GM19395 (cell line): ENCODE measurements around the gene CCDC27.
"Not testable (repeated sequence)": the region's sequence is repeated elsewhere in the genome, so short reads cannot be mapped to it uniquely, and the experiment has no call there.

ENCODE experiments used
- ATAC-seq: cut with Tn5 transposase; IDR thresholded peaks from one replicate; pipeline ENCODE4 v1.9.1; 2021; ENCODE audit warnings: mild to moderate bottlenecking, moderate library complexity; ENCODE audit not compliant: unreplicated experiment

Gene CCDC27

DNA sequence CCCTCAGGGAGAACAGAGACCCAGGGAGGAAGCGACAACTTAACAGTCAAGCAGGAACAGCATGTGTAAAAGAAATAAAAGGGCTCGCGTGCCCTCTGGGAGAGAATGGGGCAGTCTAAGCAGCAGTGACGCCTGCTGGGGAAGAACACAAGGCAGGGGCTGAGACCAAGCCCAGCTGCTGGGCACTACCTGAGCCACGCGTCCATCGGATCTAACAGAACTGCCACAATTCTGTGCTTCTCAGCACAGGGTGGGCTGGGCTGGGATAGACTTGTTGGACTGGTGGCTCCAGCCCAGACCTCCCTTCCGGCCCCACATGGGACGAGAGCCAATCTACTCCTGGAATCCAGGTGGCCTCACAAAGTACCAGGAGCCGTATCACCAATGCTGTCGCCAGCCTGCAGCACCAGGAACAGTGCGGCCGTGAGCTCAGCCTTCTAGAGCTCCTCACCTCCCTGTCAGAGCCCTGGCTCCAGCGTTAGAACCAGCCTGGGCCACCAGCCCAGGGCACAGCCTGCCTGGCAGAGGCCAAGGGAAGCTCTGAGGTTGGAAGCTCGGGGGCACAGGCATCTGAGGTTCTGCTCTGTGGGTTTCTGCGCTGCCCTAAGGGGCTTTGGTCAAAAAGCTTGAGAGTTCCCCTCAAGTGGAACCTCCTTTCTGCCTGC lies 36.6 kb downstream of the CCDC27 start:
- ATAC-seq: no peak

DNA sequence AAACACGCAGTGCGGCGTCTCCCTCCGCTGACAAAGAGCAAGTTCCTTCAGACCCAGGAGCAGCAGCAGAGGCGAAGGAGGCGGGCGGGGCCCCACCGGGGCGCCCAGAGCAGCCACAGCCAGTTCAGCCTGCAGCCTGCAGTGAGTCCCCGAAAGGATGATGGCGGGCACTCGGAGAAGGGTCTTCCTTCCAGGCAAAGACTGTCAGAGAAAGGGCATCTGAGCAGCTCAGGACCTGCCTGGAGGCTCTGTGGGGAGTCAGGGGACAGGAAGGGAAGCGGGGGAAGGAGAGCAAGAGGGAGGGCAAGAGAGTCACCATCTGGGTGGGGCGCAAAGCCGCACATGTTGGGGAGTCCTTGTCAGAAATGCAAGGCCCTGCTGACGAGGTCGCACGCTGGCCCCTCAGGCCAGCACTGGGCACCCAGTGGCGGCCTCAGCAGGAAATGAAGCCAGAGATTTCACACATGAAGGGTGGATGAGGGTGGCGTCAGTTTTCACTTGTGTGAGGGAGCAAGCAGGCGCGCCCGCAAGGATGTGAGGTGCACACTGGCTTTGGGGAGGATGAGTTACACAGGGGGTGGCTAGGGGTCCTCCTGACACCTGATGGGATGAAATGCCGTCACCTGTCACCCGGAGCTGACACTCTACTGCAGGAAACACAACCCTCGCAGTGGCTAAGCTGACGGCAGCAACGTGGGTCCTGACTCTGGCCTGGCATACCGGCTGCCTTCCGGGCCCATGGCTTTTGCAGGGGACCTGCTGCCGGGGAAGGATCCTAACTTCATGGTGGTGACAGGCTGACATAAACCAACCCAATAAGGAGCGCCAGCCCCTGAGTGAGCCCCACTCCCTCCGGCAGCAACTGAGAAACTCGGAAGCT lies 37.4 kb downstream of the CCDC27 start:
- ATAC-seq: no peak

GRCh38 chr1:3790500-3790923 lies 38.3 kb downstream of the CCDC27 start:
- ATAC-seq: no peak

DNA sequence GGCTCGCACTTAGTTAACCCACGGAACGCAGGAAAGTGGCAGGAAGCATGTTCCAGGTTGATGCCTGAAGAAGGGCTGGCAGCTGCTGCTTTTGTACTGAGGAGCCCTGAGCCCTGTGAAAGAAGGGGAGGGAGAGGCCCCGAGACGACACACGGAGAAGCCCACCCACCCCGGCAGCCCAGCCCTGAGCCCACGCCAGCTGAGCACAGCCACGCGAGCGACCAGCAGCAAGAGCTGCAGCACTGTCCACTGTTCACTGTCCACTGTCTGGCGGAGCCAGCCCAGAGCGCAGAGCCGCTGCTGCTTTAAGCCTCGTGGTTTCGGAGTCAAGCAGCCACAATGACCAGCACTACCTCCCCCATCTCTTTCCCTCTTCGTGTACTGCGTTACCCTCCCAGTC lies 38.7 kb downstream of the CCDC27 start:
- no peak for ATAC-seq

GRCh38 chr1:3795453-3796214 lies 43.4 kb downstream of the CCDC27 start:
- ATAC-seq: peak; percentile 29

- peak; percentile 95 for ATAC-seq
Measured at GRCh38 chr1:3796215-3797061, 44.2 kb downstream of the CCDC27 start, which contains the start of gene LRRC47. Gene LRRC47, minus strand, starts transcription at chr1:3796498. Its CDS starts 22 bp downstream, at chr1:3796476.

DNA sequence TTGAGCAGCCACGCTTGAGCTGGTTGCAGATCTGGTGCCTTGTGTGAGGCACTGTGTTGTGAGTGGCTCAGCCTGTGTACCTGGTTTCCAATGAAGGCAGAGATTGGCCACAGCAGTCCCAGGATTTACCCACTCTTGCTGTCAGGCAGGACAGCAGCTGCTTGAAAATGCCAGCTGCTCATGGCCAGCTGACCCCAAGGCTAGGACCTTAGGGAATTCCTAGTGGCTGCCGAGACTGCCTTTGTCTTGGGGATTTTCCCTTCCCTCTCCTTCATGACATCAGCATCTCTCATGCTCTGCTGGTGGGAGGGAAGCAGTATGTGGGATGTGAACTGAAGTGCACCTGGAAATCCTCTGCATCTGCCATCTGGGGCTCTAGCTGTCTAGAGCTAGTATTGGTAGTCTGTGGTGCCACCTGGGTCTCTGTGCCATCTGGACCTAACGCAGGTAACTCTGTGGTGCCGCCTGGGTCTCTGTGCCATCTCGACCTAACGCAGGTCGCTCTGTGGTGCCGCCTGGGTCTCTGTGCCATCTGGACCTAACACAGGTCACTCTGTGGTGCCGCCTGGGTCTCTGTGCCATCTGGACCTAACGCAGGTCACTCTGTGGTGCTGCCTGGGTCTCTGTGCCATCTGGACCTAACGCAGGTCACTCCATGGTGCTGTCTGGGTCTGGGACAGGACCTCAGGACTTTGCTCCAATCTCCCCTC lies 47.9 kb downstream of the CCDC27 start:
- ATAC-seq: no peak

GRCh38 chr1:3800795-3801194 lies 48.5 kb downstream of the CCDC27 start:
- not testable (repeated sequence) for ATAC-seq

DNA sequence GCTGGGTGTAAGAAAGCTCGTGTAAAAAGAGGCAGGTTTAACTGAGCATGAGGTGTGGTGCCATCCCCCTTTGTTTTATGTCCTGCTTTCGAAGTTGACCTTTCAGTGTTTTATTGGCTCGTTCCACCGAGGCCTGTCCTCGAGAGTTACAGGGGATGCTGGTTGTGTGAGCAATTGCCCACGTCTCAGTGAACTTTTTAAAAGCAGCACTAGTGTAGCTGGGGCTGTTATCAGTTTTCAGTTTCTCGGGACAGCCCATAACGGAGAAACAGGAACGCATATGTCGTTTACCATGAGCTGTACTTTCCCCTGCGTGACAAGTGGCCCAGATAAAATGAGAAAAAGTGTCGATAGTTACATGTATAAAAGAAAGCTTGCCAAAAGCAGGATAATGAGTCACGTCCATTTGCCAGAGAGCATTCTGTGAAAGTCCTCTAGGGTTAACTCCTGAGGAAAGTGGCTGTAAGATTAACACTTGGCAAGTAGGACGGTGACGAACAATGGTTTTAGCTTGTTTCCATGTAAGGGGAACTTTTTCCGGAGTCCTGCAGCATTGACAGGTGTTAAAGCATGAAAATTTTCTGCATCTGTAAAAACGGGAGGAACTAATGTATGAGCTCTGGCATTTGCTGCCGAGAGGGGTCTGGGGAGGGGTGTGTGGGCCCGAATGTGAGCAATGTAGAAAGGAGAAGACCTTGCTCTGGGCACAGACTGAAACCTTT lies 51.8 kb downstream of the CCDC27 start:
- no peak for ATAC-seq

- ATAC-seq: not testable (repeated sequence)
Measured at GRCh38 chr1:3804627-3804944, 52.3 kb downstream of the CCDC27 start.

DNA sequence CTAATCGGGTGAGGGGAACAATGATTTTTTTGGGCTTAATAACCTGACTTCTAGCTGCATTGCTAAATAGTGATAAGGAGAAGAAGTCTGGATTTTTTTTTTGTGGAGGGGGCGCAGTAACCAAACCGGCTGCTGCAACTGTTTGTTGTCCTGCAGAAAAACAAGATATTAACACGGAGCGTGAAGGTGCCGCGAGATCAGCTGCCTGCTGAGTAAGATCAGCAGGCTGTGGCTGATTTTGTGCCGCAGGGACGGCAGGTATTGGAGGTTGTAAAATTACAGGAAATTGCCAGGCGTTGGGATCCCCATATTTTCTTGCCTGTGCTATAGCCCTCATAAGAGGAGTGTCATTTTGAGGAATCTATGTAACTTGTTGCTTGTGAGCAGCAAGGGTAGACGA lies 52.8 kb downstream of the CCDC27 start:
- no peak for ATAC-seq

DNA sequence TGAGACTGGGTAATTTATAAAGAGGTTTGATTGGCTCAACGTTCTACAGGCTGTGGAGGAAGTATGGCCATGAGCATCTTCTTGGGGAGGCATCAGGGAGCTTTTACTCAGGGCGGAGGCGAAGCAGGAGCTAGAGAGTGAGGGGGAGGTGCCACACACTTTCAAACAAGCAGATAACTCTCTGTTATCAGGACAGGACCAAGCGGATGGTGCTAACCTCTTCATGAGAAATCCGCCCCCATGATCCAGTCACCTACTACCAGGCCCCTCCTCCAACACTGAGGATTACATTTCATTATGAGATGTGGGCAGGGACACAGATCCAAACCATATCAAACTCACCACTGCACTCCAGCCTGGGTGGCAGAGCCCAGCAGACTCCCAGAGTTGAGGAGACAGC lies 55.5 kb downstream of the CCDC27 start:
- no peak for ATAC-seq

DNA sequence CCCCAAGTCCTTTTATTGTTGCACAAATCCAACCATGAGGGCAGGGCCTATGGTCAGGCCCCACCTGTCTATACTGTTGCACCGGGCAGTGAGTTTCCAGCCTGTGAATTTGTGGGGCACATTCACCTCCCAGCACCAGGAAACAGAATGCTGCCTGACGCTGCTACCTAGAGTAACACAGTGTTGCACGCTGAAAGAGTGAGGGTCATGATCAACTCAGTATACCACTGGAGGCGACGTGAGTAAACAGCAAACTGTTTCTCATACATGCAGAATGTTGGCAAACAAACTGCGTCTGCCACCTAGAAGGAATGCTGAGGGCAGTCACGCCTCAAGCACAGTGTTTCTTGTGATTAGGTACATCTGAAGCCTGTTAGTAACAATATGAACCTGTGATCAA lies 57.4 kb downstream of the CCDC27 start:
- no peak for ATAC-seq

DNA sequence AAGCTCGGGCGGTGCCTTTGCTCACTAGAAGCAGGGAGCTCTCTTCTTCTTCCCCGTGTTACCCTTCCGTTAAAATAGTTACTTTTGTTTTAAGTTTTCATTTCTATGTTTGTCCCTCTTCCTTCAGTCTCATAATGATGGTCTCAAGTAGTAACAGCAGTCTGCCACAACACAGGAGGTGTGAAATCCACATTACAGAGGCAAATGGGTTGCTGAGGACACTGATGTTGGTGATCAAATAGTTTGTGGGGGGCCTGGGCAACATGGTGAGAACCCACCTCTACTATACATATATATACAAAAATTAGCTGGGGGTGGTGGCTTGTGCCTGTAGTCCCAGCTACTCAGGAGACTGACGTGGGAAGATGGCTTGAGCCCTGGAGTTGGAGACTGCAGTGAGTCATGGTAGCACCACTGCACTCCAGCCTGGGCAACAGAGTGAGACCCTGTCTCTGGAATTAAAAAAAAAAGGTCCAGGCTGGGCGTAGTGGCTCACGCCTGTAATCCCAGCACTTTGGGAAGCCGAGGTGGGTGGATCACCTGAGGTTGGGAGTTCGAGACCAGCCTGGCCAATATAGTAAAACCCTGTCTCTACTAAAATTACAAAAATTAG lies 58.0 kb downstream of the CCDC27 start:
- not testable (repeated sequence) for ATAC-seq

- ATAC-seq: no peak
Measured at GRCh38 chr1:3811595-3811911, 59.3 kb downstream of the CCDC27 start.

DNA sequence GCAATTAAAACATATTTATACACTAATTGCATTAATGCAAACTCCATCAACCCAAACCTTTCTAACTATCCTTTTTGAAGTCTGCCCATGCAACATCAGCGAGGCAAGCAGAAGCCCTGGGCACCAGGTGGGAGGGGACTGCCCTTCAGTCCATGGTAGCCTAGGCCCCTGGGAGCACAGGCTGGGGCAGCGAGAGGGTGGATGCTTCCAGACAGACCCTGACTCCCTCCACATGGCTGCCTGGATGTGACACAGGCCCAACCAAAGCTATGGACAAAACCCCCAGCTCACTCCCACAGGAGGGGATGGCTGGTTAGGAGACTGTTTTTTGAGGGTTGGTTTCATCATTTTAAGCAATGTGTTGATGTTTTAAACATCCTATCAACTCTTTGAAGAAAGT lies 61.8 kb downstream of the CCDC27 start:
- no peak for ATAC-seq

DNA sequence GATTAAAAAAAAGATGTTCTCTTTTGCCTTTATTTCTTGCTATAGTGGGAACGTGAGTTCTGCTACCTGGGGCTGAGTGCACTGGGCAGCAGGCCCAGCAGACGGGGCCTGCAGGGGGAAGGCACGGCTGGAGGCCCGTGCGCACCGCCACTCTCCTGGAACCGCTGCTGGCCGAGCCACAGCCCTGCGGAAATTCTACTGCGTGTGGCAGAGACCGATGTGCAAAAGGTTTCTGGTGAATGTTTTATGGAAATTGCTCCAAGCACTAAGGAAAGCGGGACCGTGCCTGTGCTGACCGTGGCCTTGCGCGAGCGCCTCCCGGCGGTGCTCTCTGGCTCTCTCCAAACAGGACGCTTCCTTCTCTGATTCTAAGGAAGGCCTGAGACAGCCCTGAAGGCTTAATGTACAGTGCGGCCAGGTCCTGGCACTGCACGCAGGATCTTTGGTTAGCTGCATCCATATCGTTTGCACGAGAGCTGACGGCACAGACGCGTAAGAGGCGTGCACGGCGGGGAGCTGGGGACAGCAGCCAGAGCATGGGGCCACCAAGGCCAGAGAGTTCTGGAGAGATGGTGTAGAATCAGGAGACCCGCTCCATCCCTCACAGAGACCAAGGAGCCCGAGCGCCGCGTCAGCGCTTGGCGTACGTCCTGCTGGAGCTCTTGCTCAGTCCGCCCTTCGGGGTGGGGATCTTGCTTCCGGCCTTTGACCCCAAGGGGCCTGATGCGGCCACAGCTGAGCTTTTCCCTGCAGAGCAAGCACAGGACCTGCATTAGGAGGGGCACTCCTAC lies 62.7 kb downstream of the CCDC27 start:
- no peak for ATAC-seq
